Measurements from ENCODE around the gene LYRM4.

DNA sequence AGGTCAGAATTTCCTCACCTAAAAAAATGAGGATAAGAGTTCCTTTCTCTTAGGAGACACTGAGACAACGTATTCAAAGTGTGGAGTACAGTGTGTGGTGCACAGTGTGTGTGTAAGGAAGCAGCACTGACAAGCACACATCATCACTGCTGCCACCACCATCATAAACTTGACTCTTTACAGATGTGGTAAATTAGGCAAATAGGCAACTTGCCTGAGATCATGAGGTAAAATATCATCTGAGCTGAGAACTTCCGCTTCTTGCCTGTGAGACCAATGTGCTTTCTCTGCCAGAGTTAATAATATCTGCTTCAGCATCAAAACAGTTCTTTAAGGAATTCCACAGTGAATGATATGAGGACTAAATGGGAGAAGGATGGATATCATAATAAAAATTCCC is 52.7 kb downstream of the LYRM4 start:
- TF ChIP-seq CTCF (conservative IDR thresholded peaks at IDR 0.05) = no peak
- no peak for TF ChIP-seq EZH2 (IDR thresholded peaks at IDR 0.05; ENCODE audit: low read depth)
